ENCODE data around the gene SLC8A2. TPM values are rescaled to one million over a fixed set of nuclear protein-coding genes. Genes with fewer than 3 reads are reported as not detected.

The SLC8A2 gene
- polyA plus RNA-seq, 1 donor from 2014 or later = 14.1 TPM

DNA sequence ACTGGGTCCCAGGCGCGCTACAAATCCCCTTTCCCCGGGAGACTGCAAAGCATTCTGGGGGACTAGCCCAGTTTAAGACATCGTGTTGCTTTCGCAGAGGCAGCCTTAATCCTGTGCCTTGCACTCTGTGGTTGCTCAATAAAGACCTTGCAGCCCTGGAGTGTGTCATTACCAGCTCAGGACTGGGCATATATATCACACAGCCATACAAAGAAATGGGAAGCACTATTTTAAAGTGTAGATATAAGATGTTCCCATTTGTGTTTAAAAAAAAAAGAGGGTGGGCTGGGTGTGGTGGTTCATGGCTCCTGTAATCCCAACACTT is 32.1 kb upstream of the SLC8A2 start:
- H4K20me1 ChIP-seq (ENCODE audit: insufficient read depth) = no peaks in the 10 kb centered on the region
- H3K9ac ChIP-seq (ENCODE audit: low read length) = no peak overlapping the region
- H3K9me2 ChIP-seq (ENCODE audit: insufficient read depth, low read length) = no peaks in the 10 kb centered on the region
- H3K9me3 ChIP-seq (ENCODE audit: low read length) = no peaks in the 10 kb centered on the region
- TF ChIP-seq REST (IDR thresholded peaks at IDR 0.05; ENCODE audit: borderline replicate concordance) (no peak), RAD21 (conservative IDR thresholded peaks at IDR 0.05) (no peak), MXI1 (conservative IDR thresholded peaks at IDR 0.05; ENCODE audit: poor library complexity, severe bottlenecking) (no peak), SMC3 (conservative IDR thresholded peaks at IDR 0.05; ENCODE audit: poor library complexity) (no peak), EP300 (conservative IDR thresholded peaks at IDR 0.05; ENCODE audit: poor library complexity, severe bottlenecking) (no peak), TAF1 (IDR thresholded peaks at IDR 0.05; ENCODE audit: low read depth) (no peak), POLR2AphosphoS5 (IDR thresholded peaks at IDR 0.05) (no peak), EZH2 (IDR thresholded peaks at IDR 0.05; ENCODE audit: borderline replicate concordance, insufficient read depth, low read length, poor library complexity, severe bottlenecking) (no peak)
- TF ChIP-seq, protein P1, sequence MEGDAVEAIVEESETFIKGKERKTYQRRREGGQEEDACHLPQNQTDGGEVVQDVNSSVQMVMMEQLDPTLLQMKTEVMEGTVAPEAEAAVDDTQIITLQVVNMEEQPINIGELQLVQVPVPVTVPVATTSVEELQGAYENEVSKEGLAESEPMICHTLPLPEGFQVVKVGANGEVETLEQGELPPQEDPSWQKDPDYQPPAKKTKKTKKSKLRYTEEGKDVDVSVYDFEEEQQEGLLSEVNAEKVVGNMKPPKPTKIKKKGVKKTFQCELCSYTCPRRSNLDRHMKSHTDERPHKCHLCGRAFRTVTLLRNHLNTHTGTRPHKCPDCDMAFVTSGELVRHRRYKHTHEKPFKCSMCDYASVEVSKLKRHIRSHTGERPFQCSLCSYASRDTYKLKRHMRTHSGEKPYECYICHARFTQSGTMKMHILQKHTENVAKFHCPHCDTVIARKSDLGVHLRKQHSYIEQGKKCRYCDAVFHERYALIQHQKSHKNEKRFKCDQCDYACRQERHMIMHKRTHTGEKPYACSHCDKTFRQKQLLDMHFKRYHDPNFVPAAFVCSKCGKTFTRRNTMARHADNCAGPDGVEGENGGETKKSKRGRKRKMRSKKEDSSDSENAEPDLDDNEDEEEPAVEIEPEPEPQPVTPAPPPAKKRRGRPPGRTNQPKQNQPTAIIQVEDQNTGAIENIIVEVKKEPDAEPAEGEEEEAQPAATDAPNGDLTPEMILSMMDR (IDR thresholded peaks at IDR 0.05; ENCODE audit: poor library complexity, severe bottlenecking) = no peak
- H3K4me2 ChIP-seq (ENCODE audit: low read length) = no peak overlapping the region
- H3K27me3 ChIP-seq (ENCODE audit: insufficient read depth, low read depth, low read length) = no peaks in the 10 kb centered on the region
- H3K4me3 ChIP-seq (ENCODE audit: low read length) = no peak overlapping the region
- H2AFZ ChIP-seq (ENCODE audit: low read depth, low read length) = no peak overlapping the region
- no peaks in the 10 kb centered on the region for H3K36me3 ChIP-seq (ENCODE audit: insufficient read depth, low read length)
- H3K79me2 ChIP-seq (replicated peaks; ENCODE audit: insufficient read depth, low read length) = peaks cover 18% of the 10 kb centered on the region
- H3K27ac ChIP-seq (ENCODE audit: low read length) = no peak overlapping the region
- H3F3A ChIP-seq (ENCODE audit: insufficient read depth, low read length, poor library complexity, severe bottlenecking) = no peaks in the 10 kb centered on the region

GRCh38 chr19:47503130-47503825 is 31.6 kb upstream of the SLC8A2 start:
- Histone ChIP-seq H3K36me3 (ENCODE audit: insufficient read depth, low read length) (no peaks in the 10 kb centered on the region), H3K4me3 (ENCODE audit: low read length) (no peak overlapping the region), H3K4me2 (ENCODE audit: low read length) (no peak overlapping the region), H3K27me3 (ENCODE audit: insufficient read depth, low read depth, low read length) (no peaks in the 10 kb centered on the region), H2AFZ (ENCODE audit: low read depth, low read length) (no peak overlapping the region), H3K9me2 (ENCODE audit: insufficient read depth, low read length) (no peaks in the 10 kb centered on the region), H3K79me2 (replicated peaks; ENCODE audit: insufficient read depth, low read length) (peaks cover 14% of the 10 kb centered on the region), H3K9ac (ENCODE audit: low read length) (no peak overlapping the region), H4K20me1 (ENCODE audit: insufficient read depth) (no peaks in the 10 kb centered on the region), H3K9me3 (ENCODE audit: low read length) (no peaks in the 10 kb centered on the region), H3K27ac (ENCODE audit: low read length) (no peak overlapping the region), H3F3A (ENCODE audit: insufficient read depth, low read length, poor library complexity, severe bottlenecking) (no peaks in the 10 kb centered on the region)
- TF ChIP-seq POLR2AphosphoS5 (IDR thresholded peaks at IDR 0.05) (no peak), TAF1 (IDR thresholded peaks at IDR 0.05; ENCODE audit: low read depth) (no peak), RAD21 (conservative IDR thresholded peaks at IDR 0.05) (no peak), SMC3 (conservative IDR thresholded peaks at IDR 0.05; ENCODE audit: poor library complexity) (no peak), MXI1 (conservative IDR thresholded peaks at IDR 0.05; ENCODE audit: poor library complexity, severe bottlenecking) (no peak), EZH2 (IDR thresholded peaks at IDR 0.05; ENCODE audit: borderline replicate concordance, insufficient read depth, low read length, poor library complexity, severe bottlenecking) (no peak), REST (IDR thresholded peaks at IDR 0.05; ENCODE audit: borderline replicate concordance) (no peak), EP300 (conservative IDR thresholded peaks at IDR 0.05; ENCODE audit: poor library complexity, severe bottlenecking) (no peak)
- TF ChIP-seq, protein P1 (IDR thresholded peaks at IDR 0.05; ENCODE audit: poor library complexity, severe bottlenecking) = no peak
